Testis (tissue), 3 donors: ENCODE results near the gene PDPK1. TPM values are rescaled to one million over a fixed set of nuclear protein-coding genes. Genes with fewer than 3 reads are reported as not detected.
A peak's percentile ranks its signal among the peaks of the same experiment; 100 is the strongest.

Experiments
- DNase-seq: peaks from one replicate; pipeline ENCODE4 v3.0.0-alpha.2; 2019
- H3K27ac ChIP-seq, 2 donors: fragments of 200-600 bp; sonication (generic); one replicate each; pipeline ENCODE4 v1.5.1; 2019
- H3K27me3 ChIP-seq: fragments of 200-600 bp; sonication (generic); one replicate; pipeline ENCODE4 v1.5.1; 2019
- H3K36me3 ChIP-seq: fragments of 200-600 bp; sonication (generic); one replicate; pipeline ENCODE4 v1.5.1; 2017; ENCODE audit warnings: low read depth; ENCODE audit errors: missing control alignments
- H3K4me1 ChIP-seq: fragments of 200-600 bp; sonication (generic); one replicate; pipeline ENCODE4 v1.5.1; 2019
- H3K4me3 ChIP-seq, 2 donors: fragments of 200-600 bp; sonication (generic); one replicate each; pipeline ENCODE4 v1.5.1; 2017 to 2019
- H3K9me3 ChIP-seq: fragments of 200-600 bp; sonication (generic); one replicate; pipeline ENCODE4 v1.5.1; 2017
- POLR2A ChIP-seq: fragments of 450-650 bp; IDR thresholded peaks from one replicate; pipeline ENCODE4 v1.6.1; 2017; ENCODE audit warnings: antibody characterized with exemption, mild to moderate bottlenecking, moderate library complexity
- WGBS, 2 donors: methylation state at CpG; one replicate each; pipeline ENCODE4 v1.1.5; 2018; 5-methylcytosine and 5-hydroxymethylcytosine counted together
- intact Hi-C: fragments of 100-400 bp; cut with DNase I; formaldehyde crosslinking; loops from one replicate; pipeline ENCODE4 v1.15.1; 2023; ENCODE audit warnings: low total_unique reads
- polyA plus RNA-seq: library from polyadenylated mRNA; stranded (reverse); fragments of 350-450 nt; fragmentation: Illumina TruSeq; extraction: RNeasy Lipid Tissue Mini Kit (QIAGEN cat#74804); gene quantifications from one replicate; pipeline ENCODE4 v1.2.3, GENCODE V29; 2014; ENCODE audit warnings: low read depth, low replicate concordance; ENCODE audit not compliant: insufficient read depth
- total RNA-seq, 2 donors: library from RNA; depleted of rRNA; stranded (reverse); fragments of >200 nt; gene quantifications; one replicate each; pipeline ENCODE4 v1.2.3, GENCODE V29; 2016
- TF ChIP-seq, protein P1 (sequence below), 3 experiments: fragments of 450-650 bp in 2 of 3; fragments of 200-600 bp in 1 of 3; sonication (generic) in 1 of 3; IDR thresholded peaks; one replicate each; pipeline ENCODE4 v1.5.1; 2016 to 2019; ENCODE audit warnings: antibody characterized with exemption in 3 of 3, mild to moderate bottlenecking in 2 of 3, moderate library complexity in 1 of 3

The PDPK1 gene
- total and polyA plus RNA-seq, 3 donors from 2014 or later, result 53.0 to 75.3 (median 61.1) TPM

DNA sequence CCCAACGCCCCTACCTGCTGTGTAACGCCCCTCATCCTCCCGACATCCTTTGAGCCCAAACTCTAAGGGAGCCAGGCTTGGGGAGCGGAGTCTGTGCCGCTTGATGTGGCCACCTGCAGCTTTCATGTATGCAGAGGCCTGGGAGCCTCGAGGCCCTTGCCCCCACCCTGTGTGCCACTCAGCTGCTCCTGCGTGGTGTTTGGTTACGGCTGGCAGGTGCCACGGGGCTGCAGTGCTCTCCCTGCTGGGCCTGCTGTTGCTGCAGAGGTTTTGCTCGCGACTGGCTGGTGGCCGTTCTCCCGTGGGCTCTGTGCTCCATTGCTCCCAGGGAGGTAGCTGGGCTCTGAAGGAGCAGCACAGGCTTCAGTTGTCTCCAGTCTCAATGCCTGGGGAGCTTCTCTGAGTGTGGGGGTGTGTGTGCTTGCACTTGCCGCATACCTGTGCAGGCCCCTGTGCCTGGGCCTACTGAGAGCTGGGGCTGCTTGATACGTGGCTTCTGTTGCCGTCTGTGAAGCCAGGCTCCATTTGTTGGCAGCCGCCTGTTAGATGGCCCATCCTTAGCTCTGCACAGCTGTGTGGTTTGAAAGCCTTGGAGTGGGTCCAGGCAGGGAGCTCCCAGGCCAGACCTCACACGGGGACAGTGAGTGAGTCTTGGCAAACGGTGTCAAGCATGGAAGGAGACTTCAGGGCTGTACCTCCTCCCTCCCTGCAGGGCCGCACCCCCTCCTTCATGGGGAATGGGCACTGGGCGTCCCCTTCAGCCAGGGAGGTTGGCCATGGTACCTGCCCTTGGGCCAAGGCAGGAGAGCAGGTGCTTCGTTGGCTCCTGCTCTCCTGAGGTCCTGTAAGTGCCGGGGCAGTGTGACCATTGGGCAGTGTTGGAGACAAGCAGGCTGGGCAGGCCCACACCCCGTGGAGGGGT, 47.2 kb downstream of the PDPK1 start:
- intact Hi-C loops, result no loop called here
- no peaks in the 10 kb centered on the region for H3K36me3 ChIP-seq
- 54 to 62% methylated on average over 10 to 24 of the region's 24 CpGs for WGBS, 2 donors
- no peak for TF ChIP-seq POLR2A
- TF ChIP-seq, protein P1, sequence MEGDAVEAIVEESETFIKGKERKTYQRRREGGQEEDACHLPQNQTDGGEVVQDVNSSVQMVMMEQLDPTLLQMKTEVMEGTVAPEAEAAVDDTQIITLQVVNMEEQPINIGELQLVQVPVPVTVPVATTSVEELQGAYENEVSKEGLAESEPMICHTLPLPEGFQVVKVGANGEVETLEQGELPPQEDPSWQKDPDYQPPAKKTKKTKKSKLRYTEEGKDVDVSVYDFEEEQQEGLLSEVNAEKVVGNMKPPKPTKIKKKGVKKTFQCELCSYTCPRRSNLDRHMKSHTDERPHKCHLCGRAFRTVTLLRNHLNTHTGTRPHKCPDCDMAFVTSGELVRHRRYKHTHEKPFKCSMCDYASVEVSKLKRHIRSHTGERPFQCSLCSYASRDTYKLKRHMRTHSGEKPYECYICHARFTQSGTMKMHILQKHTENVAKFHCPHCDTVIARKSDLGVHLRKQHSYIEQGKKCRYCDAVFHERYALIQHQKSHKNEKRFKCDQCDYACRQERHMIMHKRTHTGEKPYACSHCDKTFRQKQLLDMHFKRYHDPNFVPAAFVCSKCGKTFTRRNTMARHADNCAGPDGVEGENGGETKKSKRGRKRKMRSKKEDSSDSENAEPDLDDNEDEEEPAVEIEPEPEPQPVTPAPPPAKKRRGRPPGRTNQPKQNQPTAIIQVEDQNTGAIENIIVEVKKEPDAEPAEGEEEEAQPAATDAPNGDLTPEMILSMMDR (IDR thresholded peaks at IDR 0.05), result no peak
- H3K27ac ChIP-seq, result no peak overlapping the region
- H3K4me1 ChIP-seq, result peaks cover 30% of the 10 kb centered on the region
- no peak overlapping the region for H3K4me3 ChIP-seq
- no peaks in the 10 kb centered on the region for H3K27me3 ChIP-seq
- H3K9me3 ChIP-seq, result no peaks in the 10 kb centered on the region
- peak; percentile 90 for DNase-seq

- Histone ChIP-seq H3K4me1 (peaks cover 30% of the 10 kb centered on the region), H3K36me3 (no peaks in the 10 kb centered on the region), H3K27ac (no peak overlapping the region), H3K9me3 (no peaks in the 10 kb centered on the region), H3K27me3 (no peaks in the 10 kb centered on the region), H3K4me3 (no peak overlapping the region)
- TF ChIP-seq, protein P1 (IDR thresholded peaks at IDR 0.05), result no peak
- TF ChIP-seq POLR2A, result no peak
- peak; percentile 19 for DNase-seq
- 53 to 59% methylated on average over 14 to 25 of the region's 25 CpGs for WGBS, 2 donors
- intact Hi-C loops, result no loop called here
Observed at GRCh38 chr16:2585651-2586081, 47.8 kb downstream of the PDPK1 start.

- DNase-seq, result peak; percentile 14
- Histone ChIP-seq H3K9me3 (no peaks in the 10 kb centered on the region), H3K27me3 (no peaks in the 10 kb centered on the region), H3K27ac (peak overlapping the region in 1 of 2 donors; percentile 4), H3K4me3 (no peak overlapping the region), H3K4me1 (peaks cover 30% of the 10 kb centered on the region), H3K36me3 (no peaks in the 10 kb centered on the region)
- no peak for TF ChIP-seq POLR2A
- TF ChIP-seq, protein P1 (IDR thresholded peaks at IDR 0.05), result no peak
- 83 to 86% methylated on average over 4 to 11 of the region's 12 CpGs for WGBS, 2 donors
- intact Hi-C loops, result no loop called here
Observed at GRCh38 chr16:2586241-2586640, 48.4 kb downstream of the PDPK1 start.

- 57 to 78% methylated on average over 10 to 16 of the region's 16 CpGs for WGBS, 2 donors
- intact Hi-C loops, result no loop called here
- DNase-seq, result no peak
- Histone ChIP-seq H3K27ac (no peak overlapping the region), H3K9me3 (no peaks in the 10 kb centered on the region), H3K36me3 (no peaks in the 10 kb centered on the region), H3K27me3 (no peaks in the 10 kb centered on the region), H3K4me3 (no peak overlapping the region), H3K4me1 (peaks cover 30% of the 10 kb centered on the region)
- TF ChIP-seq POLR2A, result no peak
- TF ChIP-seq, protein P1 (IDR thresholded peaks at IDR 0.05), result no peak
Observed at GRCh38 chr16:2586901-2587480, 49.2 kb downstream of the PDPK1 start.
